ENCODE data around the gene MUC15. TPM values are rescaled to one million over a fixed set of nuclear protein-coding genes. Genes with fewer than 3 reads are reported as not detected.
"Not testable (repeated sequence)": the region's sequence is repeated elsewhere in the genome, so short reads cannot be mapped to it uniquely, and the experiment has no call there.

Gene MUC15
- not detected in 2 replicates for total RNA-seq

- DNase-seq (ENCODE audit: low read depth in 2 of 2), result no peak
These were observed at the start of gene MUC15 for GRCh38 chr11:26571861-26572654. Gene MUC15 (minus strand): TSS chr11:26572263. CDS start chr11:26567094, 5,169 bp downstream.

GRCh38 chr11:26621132-26621531 is 49.1 kb upstream of the MUC15 start:
- DNase-seq (ENCODE audit: low read depth in 2 of 2), result no peak

GRCh38 chr11:26620282-26621045 is 48.4 kb upstream of the MUC15 start:
- DNase-seq (ENCODE audit: low read depth in 2 of 2), result no peak

- no peak for DNase-seq (ENCODE audit: low read depth in 2 of 2)
These were observed 46.4 kb upstream of the MUC15 start for GRCh38 chr11:26618441-26618840.

GRCh38 chr11:26613759-26614158 is 41.7 kb upstream of the MUC15 start:
- DNase-seq (ENCODE audit: low read depth in 2 of 2), result no peak

- DNase-seq (ENCODE audit: low read depth in 2 of 2), result no peak
These were observed 36.6 kb upstream of the MUC15 start for GRCh38 chr11:26608507-26609146.

GRCh38 chr11:26607725-26608506 is 35.9 kb upstream of the MUC15 start:
- DNase-seq (ENCODE audit: low read depth in 2 of 2), result no peak

GRCh38 chr11:26599876-26600434 is 27.9 kb upstream of the MUC15 start:
- DNase-seq (ENCODE audit: low read depth in 2 of 2), result no peak

GRCh38 chr11:26599425-26599824 is 27.4 kb upstream of the MUC15 start:
- DNase-seq (ENCODE audit: low read depth in 2 of 2), result no peak

- DNase-seq (ENCODE audit: low read depth in 2 of 2), result no peak
These were observed 25.8 kb upstream of the MUC15 start for GRCh38 chr11:26597899-26598298.

GRCh38 chr11:26597049-26597689 is 25.1 kb upstream of the MUC15 start:
- DNase-seq (ENCODE audit: low read depth in 2 of 2), result not testable (repeated sequence)

GRCh38 chr11:26595207-26595865 is 23.3 kb upstream of the MUC15 start:
- not testable (repeated sequence) for DNase-seq (ENCODE audit: low read depth in 2 of 2)

GRCh38 chr11:26593691-26594090 is 21.6 kb upstream of the MUC15 start:
- no peak for DNase-seq (ENCODE audit: low read depth in 2 of 2)

GRCh38 chr11:26587073-26587472 is 15.0 kb upstream of the MUC15 start:
- DNase-seq (ENCODE audit: low read depth in 2 of 2), result no peak

- DNase-seq (ENCODE audit: low read depth in 2 of 2), result no peak
These were observed 12.8 kb upstream of the MUC15 start for GRCh38 chr11:26584818-26585217.

GRCh38 chr11:26583550-26583949 is 11.5 kb upstream of the MUC15 start:
- no peak for DNase-seq (ENCODE audit: low read depth in 2 of 2)

GRCh38 chr11:26580929-26581328 is 8.9 kb upstream of the MUC15 start:
- DNase-seq (ENCODE audit: low read depth in 2 of 2), result no peak

- no peak for DNase-seq (ENCODE audit: low read depth in 2 of 2)
These were observed 7.6 kb upstream of the MUC15 start for GRCh38 chr11:26579683-26580082.

- DNase-seq (ENCODE audit: low read depth in 2 of 2), result no peak
These were observed 7.1 kb upstream of the MUC15 start for GRCh38 chr11:26578998-26579661.

GRCh38 chr11:26575946-26576345 is 3.9 kb upstream of the MUC15 start:
- DNase-seq (ENCODE audit: low read depth in 2 of 2), result no peak
